ENCODE measurements around the gene NKX2-3.

- no peak for TF ChIP-seq POLR2A (IDR thresholded peaks at IDR 0.05; ENCODE audit: low read depth, low read length)
- no peak for TF ChIP-seq TAF1 (IDR thresholded peaks at IDR 0.05; ENCODE audit: borderline replicate concordance, low read depth, low read length)
Observed at GRCh38 chr10:99579971-99580370, 47.2 kb downstream of the NKX2-3 start.

All from GM12892 (cell line).